Measurements from ENCODE around the gene NUAK1.

- TF ChIP-seq TCF4 (CRISPR knock-in tag; IDR thresholded peaks at IDR 0.05; ENCODE audit: borderline replicate concordance) (no peak), ARNTL (CRISPR knock-in tag; IDR thresholded peaks at IDR 0.05; ENCODE audit: borderline replicate concordance, low read depth) (no peak), OSR1 (CRISPR knock-in tag; IDR thresholded peaks at IDR 0.05) (no peak), CREB5 (CRISPR knock-in tag; IDR thresholded peaks at IDR 0.05; ENCODE audit: low read depth) (no peak), ZFP3 (CRISPR knock-in tag; IDR thresholded peaks at IDR 0.05) (no peak)
These were observed 67.1 kb downstream of the NUAK1 start for GRCh38 chr12:106071686-106072085.

Data from SK-N-SH treated with all-trans-retinoic acid at 6 μM for 48 hours (cell line).